ENCODE data around the gene PRAMEF20.
"Not testable (repeated sequence)": the region's sequence is repeated elsewhere in the genome, so short reads cannot be mapped to it uniquely, and the experiment has no call there.

DNA sequence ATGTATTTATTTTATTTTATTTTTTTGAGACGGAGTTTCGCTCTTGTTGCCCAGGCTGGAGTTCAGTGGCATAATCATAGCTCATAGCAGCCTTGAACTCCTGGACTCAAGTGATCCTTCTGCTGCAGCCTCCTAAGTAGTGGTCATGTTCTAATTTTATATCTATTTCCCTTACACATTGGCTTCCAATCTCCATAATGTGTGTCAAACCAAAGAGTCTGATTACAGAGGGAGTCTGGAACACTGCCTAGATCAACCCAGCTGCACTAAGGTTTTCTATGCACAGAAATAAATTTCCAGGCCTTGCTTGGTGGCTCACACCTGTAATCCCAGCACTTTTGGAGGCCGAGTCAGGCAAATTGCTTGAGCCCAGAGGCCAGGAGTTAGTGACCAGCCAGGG is 31.3 kb upstream of the PRAMEF20 start:
- TF ChIP-seq POLR2A, CTCF (IDR thresholded peaks at IDR 0.05): not testable (repeated sequence)

Data from gastroesophageal sphincter (tissue), 3 donors.